Nephron progenitor cell (in vitro differentiated cells): Measurements from ENCODE around the gene CNRIP1.
"Not testable (repeated sequence)": the region's sequence is repeated elsewhere in the genome, so short reads cannot be mapped to it uniquely, and the experiment has no call there.

ENCODE experiments used
- DNase-seq: peaks from one replicate; pipeline ENCODE4 v3.0.0; 2021
- H3K27ac Mint-ChIP-seq: 2 replicates; pipeline ENCODE4 v1.8.0; 2021; ENCODE audit warnings: mild to moderate bottlenecking, moderate library complexity, mixed read lengths
- H3K27me3 Mint-ChIP-seq: 2 replicates; pipeline ENCODE4 v1.8.0; 2021; ENCODE audit warnings: mild to moderate bottlenecking, low read depth, mixed read lengths; ENCODE audit not compliant: poor library complexity
- H3K36me3 Mint-ChIP-seq: 2 replicates; pipeline ENCODE4 v1.8.0; 2021; ENCODE audit warnings: low read depth, mixed read lengths
- H3K4me1 Mint-ChIP-seq: 2 replicates; pipeline ENCODE4 v1.8.0; 2021; ENCODE audit warnings: mixed read lengths
- H3K4me3 Mint-ChIP-seq: 2 replicates; pipeline ENCODE4 v1.8.0; 2021; ENCODE audit warnings: mild to moderate bottlenecking, moderate library complexity, mixed read lengths
- H3K9me3 Mint-ChIP-seq: 2 replicates; pipeline ENCODE4 v1.8.0; 2021; ENCODE audit warnings: mild to moderate bottlenecking, moderate library complexity, mixed read lengths
- TF ChIP-seq, protein P1 (sequence below): fragments of 200-600 bp; sonication (generic); IDR thresholded peaks from 2 replicates; pipeline ENCODE4 v1.5.0; 2021; ENCODE audit warnings: antibody characterized with exemption

CNRIP1 gene

GRCh38 chr2:68356599-68357239 lies 37.0 kb upstream of the CNRIP1 start:
- H3K27me3 Mint-ChIP-seq = peaks cover under 1% of the 10 kb centered on the region
- no peaks in the 10 kb centered on the region for H3K36me3 Mint-ChIP-seq
- no peak for DNase-seq
- TF ChIP-seq, protein P1, sequence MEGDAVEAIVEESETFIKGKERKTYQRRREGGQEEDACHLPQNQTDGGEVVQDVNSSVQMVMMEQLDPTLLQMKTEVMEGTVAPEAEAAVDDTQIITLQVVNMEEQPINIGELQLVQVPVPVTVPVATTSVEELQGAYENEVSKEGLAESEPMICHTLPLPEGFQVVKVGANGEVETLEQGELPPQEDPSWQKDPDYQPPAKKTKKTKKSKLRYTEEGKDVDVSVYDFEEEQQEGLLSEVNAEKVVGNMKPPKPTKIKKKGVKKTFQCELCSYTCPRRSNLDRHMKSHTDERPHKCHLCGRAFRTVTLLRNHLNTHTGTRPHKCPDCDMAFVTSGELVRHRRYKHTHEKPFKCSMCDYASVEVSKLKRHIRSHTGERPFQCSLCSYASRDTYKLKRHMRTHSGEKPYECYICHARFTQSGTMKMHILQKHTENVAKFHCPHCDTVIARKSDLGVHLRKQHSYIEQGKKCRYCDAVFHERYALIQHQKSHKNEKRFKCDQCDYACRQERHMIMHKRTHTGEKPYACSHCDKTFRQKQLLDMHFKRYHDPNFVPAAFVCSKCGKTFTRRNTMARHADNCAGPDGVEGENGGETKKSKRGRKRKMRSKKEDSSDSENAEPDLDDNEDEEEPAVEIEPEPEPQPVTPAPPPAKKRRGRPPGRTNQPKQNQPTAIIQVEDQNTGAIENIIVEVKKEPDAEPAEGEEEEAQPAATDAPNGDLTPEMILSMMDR = no peak
- peaks cover 16% of the 10 kb centered on the region for H3K9me3 Mint-ChIP-seq
- H3K4me3 Mint-ChIP-seq = no peak overlapping the region
- H3K4me1 Mint-ChIP-seq = peaks cover 16% of the 10 kb centered on the region
- H3K27ac Mint-ChIP-seq = no peak overlapping the region

DNA sequence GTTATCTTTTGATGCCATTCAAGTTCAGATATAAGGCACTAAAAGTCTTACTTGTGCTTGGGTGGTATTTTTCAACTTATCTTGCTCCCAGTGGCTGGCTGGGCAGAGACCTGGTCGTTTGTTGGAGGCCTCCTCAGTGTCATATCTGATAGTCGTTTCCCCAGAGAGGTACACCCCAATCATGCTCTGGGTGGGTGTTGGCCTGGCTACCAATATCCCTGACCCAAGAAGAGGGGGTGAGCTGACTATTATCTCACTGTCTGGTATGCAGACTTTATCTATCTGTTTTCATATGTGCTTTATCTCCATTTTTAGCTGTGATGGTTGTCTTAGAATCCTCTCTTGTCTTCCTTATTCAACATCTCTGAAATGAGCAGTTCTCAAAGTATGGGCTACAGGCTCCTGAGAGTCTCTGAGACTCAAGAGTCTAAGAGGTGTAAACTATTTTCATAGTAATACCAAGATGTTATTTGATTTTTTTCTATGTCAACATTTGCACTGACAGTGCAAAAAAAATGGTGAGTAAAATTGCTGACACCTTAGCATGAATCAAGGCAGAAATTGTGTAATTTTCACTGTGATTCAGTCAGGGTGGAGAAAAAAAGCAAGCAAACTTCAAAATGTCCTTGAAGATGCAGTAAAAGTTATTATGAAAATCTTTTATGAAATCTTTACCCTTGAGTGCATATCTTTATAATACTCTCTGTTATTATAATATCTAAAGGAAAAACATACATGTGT lies 33.1 kb upstream of the CNRIP1 start:
- TF ChIP-seq, protein P1 = no peak
- Mint-ChIP-seq H3K36me3 (no peaks in the 10 kb centered on the region), H3K27ac (no peak overlapping the region), H3K4me1 (peaks cover 10% of the 10 kb centered on the region), H3K27me3 (peaks cover 20% of the 10 kb centered on the region), H3K9me3 (peaks cover 16% of the 10 kb centered on the region), H3K4me3 (no peak overlapping the region)
- DNase-seq = no peak

- Mint-ChIP-seq H3K9me3 (peaks cover 16% of the 10 kb centered on the region), H3K4me1 (peaks cover 1% of the 10 kb centered on the region), H3K27ac (no peak overlapping the region), H3K27me3 (peaks cover 28% of the 10 kb centered on the region), H3K36me3 (no peaks in the 10 kb centered on the region), H3K4me3 (no peak overlapping the region)
- no peak for DNase-seq
- TF ChIP-seq, protein P1 = no peak
These were observed 32.2 kb upstream of the CNRIP1 start for GRCh38 chr2:68351997-68352396.

GRCh38 chr2:68349091-68349490 lies 29.3 kb upstream of the CNRIP1 start:
- not testable (repeated sequence) for H3K36me3 Mint-ChIP-seq, DNase-seq, H3K4me1 Mint-ChIP-seq, H3K4me3 Mint-ChIP-seq, H3K27ac Mint-ChIP-seq
- H3K27me3 Mint-ChIP-seq = peaks cover 37% of the 10 kb centered on the region
- H3K9me3 Mint-ChIP-seq = peaks cover 16% of the 10 kb centered on the region

DNA sequence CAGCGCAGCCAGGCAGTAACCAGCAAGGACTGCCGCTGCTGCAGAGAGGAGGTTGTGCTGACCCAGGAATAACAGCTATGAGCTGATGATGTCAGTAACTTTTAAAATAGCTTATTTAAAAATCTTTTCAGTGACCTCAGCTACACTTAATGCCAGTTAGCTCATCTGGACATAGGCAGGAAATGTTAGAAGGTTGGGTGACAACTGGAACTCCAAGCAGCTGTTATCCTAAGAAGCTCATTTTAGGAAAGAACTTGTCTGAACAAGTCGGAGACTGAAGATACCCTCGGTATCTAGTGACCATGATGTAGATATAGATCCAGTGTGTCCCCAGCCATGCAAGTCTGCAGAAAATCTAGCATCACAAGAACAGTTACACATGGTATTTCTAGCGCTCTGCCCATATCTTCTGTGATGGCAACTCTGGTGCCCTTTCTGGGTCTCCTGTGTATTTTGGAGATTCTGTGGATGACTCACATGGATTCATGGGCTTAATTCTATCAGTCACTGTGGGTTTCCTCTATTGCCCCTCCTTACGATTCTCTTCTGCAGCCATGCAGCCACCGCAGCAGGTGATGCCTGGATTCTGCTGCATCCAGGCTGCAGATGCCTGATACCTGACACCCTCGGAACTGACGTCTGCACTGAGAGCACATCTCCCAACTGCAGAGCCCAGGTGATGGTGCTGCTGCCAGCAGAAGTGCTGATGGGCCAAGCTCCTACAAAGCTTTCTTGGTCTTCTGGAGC lies 25.6 kb upstream of the CNRIP1 start:
- Mint-ChIP-seq H3K4me3 (no peak overlapping the region), H3K4me1 (no peaks in the 10 kb centered on the region), H3K27ac (no peak overlapping the region), H3K9me3 (peaks cover 16% of the 10 kb centered on the region), H3K27me3 (peaks cover 46% of the 10 kb centered on the region), H3K36me3 (no peaks in the 10 kb centered on the region)
- TF ChIP-seq, protein P1 = no peak
- DNase-seq = no peak

DNA sequence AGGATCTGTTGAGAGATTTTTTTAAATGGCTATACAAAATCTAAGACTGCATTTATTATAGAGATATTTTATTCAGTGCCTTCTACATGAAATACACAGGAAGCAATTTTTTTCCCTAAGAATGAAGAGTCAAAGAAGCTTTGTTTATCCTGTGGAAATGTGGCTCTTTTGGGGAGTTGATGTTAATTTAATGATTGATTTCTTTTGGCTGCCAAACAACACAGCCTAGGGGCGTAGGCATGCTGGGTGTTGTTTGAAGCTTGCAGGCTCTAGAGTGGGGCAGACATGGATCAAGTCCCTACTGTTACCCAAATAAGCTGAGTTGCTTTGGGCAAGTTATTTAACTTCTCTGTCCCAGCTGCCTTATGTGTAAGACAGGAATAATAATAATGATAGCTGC lies 24.3 kb upstream of the CNRIP1 start:
- TF ChIP-seq, protein P1 = no peak
- H3K36me3 Mint-ChIP-seq = no peaks in the 10 kb centered on the region
- DNase-seq = no peak
- no peaks in the 10 kb centered on the region for H3K4me1 Mint-ChIP-seq
- peaks cover 12% of the 10 kb centered on the region for H3K9me3 Mint-ChIP-seq
- H3K27ac Mint-ChIP-seq = no peak overlapping the region
- peaks cover 54% of the 10 kb centered on the region for H3K27me3 Mint-ChIP-seq
- no peak overlapping the region for H3K4me3 Mint-ChIP-seq
